Measurements from ENCODE around the gene SEC61B. TPM values are rescaled to one million over a fixed set of nuclear protein-coding genes. Genes with fewer than 3 reads are reported as not detected.
A peak's percentile ranks its signal among the peaks of the same experiment; 100 is the strongest.
"Not testable (repeated sequence)": the region's sequence is repeated elsewhere in the genome, so short reads cannot be mapped to it uniquely, and the experiment has no call there.

SEC61B gene
- polyA plus RNA-seq, 1 donor: 70.1 TPM

DNA sequence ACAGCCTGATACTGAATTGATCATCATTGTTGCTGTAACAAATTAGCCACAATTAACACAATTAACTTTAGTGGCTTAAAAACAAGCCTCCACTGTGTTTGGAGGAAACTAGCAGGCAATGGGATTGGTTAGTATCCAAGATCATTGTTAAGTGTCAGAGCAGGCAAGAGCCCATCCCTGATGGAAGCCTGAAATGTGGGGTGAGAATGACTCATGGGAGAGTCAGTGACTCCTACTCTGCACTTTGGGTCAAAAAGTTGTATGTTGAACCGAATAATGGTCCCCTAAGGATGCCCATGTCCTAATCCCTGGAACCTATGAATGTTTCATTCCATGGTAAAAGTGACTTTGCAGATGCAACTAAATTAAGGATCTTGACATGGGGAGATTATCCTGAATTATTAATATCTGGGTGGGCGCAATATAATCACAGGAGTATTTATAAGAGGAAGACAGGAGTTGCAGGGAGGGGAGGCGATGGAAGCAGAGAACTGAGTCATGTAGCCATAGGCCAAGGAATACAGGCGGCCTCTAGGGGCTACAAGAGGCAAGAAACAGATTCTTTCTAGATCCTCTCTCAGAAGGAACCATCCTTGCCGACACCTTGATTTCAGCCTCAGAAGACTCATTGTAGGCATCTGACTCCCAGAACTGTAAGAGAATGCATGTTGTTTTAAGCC is 29.2 kb upstream of the SEC61B start:
- DNase-seq: no peak

DNA sequence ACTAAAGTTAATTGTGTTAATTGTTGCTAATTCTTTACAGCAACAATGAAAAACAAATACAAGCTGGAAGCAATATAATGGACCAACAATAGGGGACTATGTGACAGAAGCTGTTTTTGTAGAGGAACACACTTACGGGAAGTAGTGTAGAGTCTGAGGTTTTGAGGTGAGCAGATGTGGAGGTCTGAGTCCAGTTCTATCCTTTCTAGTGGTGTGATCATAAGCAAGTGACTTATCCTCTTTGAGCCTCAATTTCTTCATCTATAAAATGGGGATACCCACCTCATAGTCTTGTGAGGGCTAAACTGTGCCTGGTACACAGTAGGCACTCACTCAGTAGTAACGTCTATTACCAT is 28.6 kb upstream of the SEC61B start:
- DNase-seq: no peak

DNA sequence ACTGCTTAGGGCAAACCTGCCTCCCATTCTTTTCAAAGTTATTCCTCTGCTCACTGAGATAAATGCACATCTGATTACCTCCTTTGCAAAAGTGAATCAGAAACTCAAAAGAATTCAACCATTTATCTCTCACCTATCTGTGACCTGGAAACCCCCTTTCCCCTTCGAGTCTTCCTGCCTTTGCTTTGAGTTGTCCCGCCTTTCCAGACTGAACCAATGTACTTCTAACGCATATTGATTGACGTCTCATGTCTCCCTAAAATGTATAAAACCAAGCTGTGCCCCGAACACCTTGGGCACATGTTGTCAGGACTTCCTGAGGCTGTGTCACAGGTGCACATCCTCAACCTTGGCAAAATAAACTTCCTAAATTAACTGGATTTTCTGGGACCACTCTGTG is 25.6 kb upstream of the SEC61B start:
- not testable (repeated sequence) for DNase-seq

DNA sequence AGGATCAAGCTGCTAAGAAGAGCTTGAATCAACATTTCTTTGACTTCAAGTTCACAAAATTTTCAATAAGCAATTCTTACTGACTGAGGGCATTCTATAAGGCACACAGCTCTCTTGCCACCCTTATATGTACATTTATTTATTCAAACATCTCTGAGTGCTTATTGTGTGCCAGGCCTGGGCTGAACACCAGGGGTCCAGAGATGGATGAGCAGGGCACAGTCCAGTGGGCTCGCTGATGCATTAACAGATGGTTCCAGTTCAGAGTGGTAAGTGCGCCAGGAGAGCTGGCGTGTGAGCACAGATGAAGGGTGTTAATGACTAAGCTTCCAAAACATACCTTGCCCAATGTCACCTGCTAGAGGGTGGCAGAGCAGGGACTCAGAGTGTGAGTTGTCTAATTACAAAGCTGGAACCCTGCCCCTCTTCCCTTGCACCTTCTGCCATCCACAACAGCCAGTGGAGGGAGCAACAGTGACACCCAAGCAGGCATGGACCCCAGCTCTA is 24.9 kb upstream of the SEC61B start:
- no peak for DNase-seq

DNA sequence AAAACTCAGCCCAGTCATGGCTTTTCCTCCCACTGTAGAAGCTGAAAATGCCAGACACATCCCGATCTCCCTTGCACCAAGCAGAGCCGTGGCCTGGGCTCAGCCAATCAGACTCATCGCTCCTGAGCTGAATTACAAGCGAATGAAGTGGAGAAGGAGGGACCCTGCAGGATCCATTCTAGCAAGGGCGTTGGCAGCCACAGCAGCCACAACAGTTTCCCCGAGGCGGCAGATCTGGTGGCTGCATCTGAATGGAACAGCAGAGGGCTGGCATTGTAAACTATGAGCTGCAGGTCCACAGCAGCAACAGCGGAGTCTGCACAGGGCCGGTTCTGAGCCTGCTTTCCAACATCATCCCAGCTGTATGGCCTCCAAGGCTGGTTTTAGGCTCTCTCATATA is 24.1 kb upstream of the SEC61B start:
- DNase-seq: no peak

DNA sequence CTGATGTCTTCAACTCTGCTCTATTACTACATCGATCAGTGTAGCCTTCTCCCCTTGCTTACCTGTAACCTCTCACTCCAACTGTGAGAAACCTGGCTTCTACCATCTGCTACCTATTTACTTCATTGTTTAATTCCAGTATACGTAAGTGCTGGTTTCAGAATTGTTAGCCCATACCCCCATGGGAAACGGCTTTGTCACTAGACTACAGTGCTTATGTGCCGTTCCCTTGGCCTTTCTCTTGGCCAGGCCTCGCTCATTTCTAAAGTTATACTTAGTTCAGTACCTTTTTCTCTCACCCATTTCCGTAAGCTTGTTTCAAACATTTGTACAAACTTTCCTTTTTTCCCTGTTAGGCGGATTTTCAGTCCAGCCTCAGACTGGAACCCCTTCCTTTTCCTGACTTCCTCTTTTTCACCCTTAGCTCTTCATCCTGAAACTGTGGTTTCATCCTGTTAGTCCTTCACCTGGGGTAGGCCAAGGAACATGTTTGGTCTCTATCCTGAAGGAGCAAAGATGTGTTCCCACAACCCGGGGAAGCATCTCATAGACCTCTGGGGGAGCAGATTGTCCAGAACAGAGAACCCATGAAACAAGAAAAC is 22.0 kb upstream of the SEC61B start:
- no peak for DNase-seq

DNA sequence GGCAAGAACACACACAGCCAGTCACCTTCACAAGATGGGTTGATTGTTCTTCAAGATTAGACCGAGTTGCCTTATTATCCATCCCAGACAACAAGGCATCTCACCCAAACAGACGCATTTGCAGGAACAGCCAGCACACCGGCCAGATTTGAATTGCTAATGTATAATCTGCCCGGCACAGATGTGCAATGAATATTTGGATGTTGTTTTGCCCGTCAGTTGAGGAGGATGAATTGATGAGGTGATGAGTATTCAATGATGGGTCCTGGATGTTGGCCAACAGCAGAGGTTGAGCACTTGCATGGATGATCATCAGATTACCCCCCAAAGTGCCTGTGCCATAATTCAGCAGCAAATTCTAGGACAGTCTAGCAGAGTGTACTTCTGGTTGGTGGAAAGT is 20.5 kb upstream of the SEC61B start:
- no peak for DNase-seq

DNA sequence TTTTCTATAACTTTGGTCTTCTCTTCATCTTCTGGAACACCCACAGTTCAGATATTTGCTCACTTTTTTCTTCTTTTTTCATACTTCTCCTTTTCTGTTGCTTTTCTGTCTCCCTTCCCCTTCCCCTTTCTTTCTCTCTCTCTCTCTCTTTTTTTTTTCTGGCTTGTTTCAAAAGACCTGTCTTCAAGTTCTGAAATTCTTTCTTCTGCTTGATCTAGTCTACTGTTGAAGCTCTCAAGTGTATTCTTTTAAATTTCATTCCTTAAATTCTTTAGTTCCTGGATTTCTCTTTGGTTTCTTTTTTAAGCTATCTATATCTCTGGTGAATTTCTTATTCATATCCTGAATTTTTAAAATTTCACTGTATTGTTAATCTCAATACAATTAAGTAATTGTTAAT is 11.5 kb upstream of the SEC61B start:
- no peak for DNase-seq

DNA sequence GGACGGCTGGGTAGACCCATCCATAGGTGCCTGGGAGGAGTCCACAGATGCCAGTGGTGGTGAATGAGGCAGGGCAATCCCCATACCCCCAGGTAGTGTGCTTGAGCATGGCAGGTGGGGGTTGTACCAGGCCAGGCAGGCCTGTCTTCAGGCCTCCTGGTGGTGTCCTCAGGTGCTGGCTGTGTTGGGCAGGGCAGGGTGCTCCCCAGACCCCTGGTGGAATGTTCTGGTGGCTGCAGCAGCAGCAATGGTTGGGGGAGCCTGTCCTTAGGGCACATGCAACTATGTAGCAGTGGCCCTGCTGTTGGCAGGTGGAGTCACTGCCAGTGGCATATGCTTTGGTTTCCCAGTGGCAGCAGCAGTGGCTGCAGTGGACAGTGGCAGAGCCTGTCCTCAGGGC is 10.3 kb upstream of the SEC61B start:
- no peak for DNase-seq

DNA sequence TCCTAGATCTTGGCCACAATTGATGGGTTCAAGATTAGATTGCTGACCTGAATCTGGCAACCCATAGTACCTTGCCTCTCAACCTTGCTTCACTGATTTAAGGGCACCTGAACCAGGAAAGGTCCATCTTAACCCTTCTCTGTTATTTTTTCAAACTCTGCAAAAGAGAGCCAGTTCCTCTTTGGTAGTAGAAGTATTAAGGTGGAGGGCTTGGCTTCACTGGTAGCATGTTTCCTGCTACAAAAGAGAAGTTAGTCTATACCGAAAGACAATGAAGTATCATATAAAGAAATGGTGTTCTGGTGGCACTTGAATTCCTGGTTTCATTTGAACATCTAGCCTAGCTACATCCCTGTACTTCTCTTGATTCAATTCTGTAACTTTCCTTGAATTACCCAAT is 8.9 kb upstream of the SEC61B start:
- DNase-seq: no peak

DNA sequence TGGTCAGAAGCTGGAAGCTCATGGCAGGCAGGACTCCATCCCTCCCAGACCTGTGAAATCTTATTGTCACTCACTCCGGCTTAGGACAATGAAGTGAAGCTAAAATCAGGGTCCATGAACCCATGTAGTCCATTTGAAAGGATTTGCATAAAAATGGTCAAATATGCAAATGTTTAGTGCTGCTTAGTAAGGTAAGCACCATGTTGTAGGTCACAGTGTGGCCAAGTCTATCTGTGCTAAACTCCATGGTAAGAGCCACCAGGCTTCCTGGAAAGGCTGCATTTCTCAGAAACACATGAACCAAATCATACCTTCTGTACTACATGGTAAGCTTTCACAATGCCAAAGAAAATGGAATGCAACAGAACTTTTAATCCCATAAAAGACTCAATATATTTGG is 6.0 kb upstream of the SEC61B start:
- no peak for DNase-seq

DNA sequence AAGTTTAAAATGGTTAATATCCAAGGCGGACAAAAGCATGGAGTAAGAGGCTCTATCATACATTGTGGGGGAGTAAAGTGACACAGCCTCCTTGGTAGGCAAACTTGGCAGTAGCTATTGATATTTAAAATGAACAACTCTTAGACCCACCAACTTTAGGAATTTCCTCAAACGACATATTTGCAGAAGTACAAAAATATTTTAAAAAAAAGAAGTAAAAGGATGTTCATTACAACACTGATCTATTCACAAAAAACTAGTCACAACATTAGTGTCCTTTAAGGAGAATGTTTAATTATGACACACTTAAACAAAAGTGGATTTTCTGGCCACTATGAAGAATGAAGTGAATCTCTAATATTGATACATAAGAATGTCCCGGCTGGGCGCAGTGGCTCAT is 2.1 kb upstream of the SEC61B start:
- DNase-seq: no peak

DNA sequence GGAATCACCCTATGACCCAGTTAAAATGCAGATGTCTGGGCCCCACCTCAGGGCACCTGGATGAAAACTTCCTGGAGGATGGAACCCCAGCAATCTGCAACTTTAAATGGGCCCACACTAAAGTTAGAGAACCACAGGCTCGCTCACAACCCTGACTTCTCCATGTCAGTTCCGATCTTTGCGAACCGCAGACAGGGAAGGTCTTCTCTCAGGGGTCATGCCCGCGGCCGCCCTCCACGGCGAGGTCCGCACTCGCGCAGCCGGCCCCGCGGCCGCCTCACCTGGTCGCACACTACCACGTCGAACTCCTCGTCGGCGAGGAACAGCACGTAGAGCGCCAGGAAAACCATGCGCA is 839 bp upstream of the SEC61B start:
- DNase-seq: no peak

DNA sequence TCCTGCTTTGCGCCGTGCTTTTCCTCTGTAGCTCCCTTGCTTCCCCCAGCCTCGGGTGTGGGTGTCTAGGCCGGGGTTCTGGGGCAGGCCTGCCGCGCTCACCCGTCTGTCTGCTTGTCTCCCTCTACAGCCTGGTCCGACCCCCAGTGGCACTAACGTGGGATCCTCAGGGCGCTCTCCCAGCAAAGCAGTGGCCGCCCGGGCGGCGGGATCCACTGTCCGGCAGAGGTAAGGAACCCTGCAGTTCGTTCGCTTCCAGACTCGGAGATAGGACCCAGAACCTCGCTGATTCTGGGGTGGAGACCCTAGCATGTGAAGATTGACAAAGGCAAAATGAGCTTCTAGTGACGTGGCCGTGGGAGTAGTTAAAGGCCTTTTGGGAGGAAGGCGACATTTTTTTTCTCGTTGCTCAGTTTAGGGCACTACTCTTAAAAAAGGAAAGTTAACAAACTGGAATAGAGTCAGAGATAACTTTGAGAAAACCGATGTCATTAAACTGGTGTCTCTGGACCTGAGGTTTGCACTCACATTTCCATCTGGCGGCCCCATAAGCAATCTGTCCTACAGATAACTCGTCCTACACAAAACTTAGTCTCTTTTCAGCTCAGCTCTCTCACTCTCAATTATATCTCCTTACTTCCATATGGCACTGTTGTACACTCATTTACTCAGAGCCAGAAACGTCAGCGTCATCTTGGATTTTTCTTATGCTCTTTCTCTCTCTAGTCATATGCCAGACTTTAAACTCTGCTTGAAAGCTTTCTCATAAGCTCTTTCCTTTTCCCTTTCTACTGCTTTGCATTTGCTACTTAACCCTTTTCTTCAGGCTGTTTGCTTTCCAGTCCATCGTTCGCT is 561 bp downstream of the SEC61B start:
- DNase-seq: peak; percentile 18

DNA sequence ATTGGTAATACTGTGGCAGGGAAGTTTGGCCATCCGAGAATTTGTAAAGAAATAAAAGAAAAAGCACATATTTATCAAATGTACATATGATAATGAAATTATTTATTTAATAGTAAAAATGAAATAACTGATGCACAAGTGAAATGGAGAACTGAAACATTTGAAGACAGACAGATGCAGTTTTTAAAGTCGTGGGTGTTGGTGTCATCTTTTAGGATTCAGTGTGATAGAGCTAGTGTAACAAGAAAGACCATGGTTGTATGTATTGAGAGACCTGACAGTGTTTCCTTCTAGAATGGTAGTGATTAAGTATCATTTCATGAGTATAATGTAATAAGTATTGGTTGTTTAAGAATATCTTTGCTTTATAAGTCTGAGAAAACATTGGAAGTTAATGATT is 2.4 kb downstream of the SEC61B start:
- DNase-seq: no peak

DNA sequence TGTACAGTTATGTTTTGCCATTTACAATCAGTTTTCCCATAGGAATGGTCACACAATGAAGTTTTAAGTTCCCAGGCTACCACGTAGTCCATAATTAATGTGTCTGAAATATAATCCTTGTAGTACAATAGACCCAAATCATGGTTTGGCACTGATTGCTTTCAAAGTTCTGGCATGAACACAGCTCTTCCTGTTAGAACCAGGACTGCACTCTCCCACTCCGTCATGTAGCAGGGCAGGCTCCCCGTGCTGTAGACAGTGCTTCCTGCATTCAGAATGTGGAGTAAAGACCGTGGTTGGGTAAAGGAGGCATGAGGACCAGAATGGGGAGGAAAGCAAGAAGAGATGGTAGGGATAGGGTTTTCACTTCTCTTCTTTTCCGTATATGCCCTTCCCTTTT is 4.0 kb downstream of the SEC61B start:
- DNase-seq: no peak

DNA sequence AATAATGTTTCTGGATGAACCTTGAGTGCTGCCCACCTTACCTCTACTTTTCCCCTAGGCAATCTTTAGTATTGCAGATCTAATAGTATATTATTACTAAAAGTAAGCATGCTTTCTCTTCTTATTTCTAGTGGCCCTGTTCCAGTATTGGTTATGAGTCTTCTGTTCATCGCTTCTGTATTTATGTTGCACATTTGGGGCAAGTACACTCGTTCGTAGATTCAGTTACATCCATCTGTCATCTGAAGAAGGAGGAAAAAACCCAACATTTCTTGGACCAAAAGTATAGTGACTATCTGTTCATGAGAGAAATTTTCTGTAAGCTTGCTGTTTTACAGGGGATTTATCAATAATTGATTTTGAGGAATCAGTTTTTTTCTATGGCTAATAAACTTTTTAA is 8.1 kb downstream of the SEC61B start:
- no peak for DNase-seq

DNA sequence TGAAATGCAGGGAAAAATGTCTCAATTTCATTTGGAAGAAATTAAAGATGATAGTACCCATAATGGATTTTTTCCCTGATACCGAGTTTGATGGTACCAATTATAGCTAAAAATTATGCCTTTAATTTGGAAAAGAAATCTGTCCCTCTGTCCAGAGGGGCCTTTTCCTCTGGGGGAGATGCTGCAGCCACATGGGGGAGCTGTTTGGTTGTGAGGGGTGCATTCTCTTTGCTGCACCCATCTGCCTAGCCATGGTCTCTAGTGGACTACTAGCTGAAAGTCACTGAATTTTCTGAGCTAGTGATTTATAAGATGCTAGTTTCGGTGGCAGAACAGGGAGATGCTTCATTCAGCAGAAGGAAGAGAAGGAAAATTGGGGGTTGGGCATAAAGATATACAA is 9.6 kb downstream of the SEC61B start:
- DNase-seq: no peak

DNA sequence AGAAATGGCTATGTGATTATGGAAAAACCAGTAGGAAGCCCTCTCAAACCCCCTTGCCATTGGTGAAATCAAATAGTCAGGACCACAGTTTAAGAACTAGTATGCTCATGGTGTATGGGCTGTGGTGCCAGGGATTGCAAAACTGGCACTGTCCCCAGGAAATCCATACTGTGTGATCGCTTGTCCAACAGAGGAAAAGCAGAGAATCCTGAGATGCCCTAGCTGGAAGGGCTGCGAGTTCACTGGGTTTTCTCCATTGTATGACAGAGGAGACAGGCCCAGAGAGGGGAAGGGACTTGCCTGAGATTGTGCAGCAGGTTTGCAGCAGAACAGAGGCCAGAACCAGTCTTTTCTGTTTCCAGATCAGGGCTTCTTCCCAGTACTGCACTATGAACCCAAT is 12.5 kb downstream of the SEC61B start:
- DNase-seq: no peak

DNA sequence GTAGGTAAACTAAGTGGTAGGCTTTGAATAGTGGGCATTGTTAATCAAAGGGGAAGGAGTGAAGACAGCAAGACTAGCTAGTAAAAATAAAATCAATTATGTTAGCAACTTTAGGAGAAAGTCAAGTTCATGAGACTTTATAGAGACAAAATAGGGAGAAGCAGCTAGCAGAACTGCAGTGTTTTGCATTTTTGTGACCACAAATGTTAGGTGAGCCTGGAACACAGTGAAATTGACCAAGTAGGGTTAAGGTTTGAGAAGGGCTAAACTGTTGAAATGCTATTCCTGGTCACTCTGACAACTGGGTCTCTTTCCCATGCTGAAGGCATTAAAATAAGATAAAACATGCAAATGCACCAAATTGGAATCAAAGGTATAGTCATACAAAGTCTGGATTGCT is 13.0 kb downstream of the SEC61B start:
- no peak for DNase-seq

DNA sequence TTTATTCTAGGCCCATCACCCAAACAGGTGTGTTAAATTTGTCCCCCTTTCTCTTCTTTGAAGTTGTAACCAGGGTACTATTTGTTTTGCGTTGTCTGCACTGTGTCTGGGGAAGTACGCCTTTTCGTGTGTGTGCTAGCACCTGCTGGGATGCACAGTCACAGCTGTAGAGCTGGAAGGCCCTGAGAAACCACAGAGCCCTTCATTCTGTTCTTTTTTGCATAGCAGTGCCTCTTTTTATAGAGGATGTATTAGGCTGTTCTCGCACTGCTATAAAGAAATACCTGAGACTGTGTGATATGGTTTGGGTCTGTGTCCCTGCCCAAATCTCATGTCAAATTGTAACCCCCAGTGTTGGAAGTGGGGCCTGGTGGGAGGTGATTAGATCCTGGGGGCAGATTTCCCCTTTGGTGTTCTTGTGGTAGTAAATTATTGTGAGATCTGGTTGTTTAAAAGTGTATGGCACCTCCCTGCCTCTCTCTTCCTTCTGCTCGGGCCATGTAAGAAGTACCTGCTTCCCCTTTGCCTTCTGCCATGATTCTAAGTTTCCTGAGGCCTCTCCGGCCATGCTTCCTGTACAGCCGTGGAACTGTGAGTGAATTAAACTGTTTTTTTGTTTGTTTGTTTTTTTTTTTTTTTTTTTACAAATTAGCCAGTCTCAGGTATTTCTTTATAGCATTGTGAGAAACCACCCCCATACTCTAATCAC is 14.0 kb downstream of the SEC61B start:
- DNase-seq: no peak

DNA sequence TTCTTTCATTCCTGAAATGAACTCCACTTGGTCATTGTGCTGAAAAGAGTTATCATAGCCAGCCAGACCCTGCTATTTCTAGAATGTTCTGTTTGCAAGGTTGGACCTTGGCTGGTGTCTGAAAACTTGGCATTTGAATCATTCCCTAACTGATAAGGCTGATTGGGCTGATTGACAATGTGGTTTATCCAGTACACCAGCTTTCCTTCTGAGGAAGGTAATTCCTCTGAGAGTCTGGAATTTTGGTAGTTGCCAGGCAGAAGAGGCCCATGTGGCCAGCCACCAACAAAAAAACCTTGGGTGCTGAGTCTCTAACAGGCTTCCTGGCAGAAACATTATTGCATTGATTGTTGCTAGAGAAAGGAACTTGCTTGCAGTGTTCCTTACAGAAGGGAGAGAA is 15.3 kb downstream of the SEC61B start:
- no peak for DNase-seq

DNA sequence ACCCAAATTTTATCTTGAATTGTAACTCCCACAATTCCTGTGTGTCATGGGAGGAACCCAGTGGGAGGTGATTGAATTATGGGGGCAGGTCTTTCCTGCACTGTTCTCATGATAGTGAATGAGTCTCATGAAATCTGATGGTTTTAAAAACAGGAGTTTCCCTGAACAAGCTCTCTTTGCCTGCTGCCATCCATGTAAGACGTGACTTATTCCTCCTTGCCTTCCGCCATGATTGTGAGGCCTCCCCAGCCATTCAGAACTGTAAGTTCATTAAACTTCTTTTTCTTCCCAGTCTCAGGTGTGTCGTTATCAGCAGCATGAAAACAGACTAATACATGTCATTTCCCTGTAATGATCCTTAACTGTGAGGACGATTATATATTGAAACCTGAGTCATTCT is 15.8 kb downstream of the SEC61B start:
- not testable (repeated sequence) for DNase-seq

Data from hindlimb muscle (tissue), 1 donor.